Measurements from ENCODE around the gene ZNF688.

Gene ZNF688

DNA sequence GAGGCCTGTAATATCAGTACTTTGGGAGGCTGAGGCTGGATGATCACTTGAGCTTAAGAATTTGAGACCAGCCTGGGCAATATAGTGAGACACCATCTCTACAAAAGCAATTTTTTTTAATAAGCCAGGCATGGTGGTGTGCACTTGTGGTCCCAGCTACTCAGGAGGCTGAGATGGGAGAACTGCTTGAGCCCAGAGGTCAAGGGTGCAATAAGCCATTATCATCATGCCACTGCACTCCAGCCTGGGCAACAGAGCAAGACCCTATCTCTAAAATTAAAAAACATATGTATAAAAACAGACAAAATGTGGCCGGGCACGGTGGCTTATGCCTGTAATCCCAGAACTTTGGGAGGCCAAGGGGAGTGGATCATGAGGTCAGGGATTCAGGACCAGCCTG, 17.1 kb upstream of the ZNF688 start:
- in situ Hi-C loops (cut with MboI; ENCODE audit: low sequenced_read_pairs): no loop called here

DNA sequence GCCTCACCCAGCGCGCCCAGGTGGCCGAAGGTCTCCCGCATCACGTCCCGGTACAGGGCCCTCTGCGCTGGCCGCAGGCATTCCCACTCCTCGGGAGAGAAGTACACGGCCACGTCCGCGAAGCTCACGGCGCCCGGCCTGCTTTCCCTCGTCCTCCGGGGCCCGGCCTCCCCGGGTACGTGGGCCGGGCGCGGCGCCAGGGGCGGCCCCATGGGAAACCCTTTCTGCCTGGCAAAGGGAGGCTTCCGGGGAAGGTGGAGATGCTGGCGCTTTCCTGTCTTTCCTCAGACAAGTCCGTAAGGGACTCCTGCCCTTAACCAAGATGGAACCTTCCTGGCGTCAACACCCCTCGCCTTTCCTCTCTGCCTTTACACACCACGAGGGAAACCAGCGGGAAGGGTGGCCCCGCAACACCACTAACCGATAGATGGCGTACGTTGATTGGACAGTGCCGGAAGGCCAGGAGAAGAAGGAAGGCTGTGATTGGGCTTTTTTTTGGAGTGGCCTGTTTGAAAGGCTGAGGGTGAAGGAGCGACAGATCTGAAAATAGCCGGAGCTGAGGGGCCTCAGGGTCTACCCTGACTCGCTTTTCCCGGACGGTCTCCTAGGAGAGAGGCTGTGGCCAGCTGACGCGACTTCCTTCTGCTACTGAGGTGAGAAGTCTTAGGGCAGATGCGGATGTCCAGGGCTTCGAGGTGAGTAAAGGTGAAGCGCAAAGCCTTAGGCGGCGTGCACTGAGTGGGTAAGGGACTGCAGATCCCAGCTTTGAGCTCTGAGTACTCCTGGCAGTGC, 14.1 kb upstream of the ZNF688 start, which contains the start of gene ZNF785:
Gene ZNF785, minus strand, starts transcription at position 298 of the 792 bp plus-strand sequence. Its CDS starts 86 bp downstream, at position 212.
- in situ Hi-C loops (cut with MboI; ENCODE audit: low sequenced_read_pairs): no loop called here

DNA sequence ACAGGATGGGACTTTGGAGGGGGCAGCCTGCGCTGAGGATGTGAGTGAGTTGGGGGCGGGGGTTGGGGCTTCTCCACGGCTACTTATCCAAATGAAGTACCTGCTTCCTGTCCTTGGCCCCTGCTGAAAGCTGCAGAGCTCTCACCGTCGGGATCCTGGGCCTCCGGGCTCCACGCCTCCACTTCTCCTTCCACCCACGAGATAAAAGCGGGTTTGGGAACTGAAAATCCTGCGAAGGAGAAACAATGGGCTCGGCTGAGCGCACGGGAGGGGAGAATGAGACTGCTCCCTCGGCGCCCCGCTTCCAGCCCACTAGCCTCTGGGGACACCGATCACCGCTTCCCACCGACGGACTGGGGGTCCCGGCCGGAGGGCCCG, 13.5 kb upstream of the ZNF688 start:
- in situ Hi-C loops (cut with MboI; ENCODE audit: low sequenced_read_pairs): no loop called here

DNA sequence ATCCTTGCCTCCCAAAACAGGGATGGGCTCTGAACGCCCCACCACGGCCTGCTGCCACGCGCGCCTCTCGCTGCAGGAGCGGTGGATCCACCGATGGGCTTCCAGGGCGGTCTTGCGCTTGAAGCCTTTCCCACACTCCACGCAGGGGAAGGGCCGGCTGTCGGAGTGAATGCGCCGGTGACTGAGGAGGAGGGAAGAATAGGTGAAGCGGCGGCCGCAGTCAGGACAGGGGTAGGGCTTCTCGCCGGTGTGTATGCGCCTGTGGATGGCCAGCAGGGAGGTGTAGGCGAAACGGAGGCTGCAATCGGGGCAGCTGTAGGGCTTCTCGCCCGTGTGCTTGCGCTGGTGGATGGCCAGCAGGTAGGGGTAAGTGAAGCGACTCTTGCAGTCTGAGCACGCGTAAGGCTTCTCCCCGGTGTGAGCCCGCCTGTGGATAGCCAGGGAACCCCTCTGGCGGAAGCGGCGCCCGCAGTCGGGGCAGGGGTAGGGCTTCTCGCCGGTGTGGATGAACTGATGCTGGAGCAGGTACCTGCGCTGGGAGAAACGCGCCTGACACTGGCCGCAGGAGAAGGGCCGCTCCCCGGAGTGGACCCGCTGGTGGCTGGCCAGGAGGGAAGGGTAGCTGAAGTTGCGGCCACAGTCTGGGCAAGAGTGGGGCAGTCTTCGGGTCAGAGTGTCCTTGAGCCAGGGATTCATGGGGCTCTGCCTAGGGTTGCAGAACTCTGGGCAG, 11.3 kb upstream of the ZNF688 start:
- in situ Hi-C loops (cut with MboI; ENCODE audit: low sequenced_read_pairs): no loop called here

DNA sequence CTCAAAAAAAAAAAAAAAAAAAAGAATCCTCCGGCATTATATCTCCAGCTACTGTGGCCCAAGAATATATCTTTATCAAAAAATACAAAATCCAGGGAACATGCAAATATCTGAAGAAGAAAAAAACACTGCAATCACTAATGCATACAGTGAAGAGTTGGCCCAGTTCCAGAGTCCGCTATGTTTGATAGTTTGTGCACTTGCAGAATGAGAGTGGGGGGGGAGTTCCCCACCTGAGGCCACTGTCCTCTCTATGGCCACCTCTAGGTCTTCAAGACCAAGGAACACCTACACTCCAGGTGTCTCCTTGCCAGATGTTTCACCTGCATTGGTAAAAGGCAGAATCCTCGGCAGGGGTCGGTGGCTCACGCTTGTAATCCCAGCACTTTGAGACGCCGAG, 9.9 kb upstream of the ZNF688 start:
- in situ Hi-C loops (cut with MboI; ENCODE audit: low sequenced_read_pairs): no loop called here

DNA sequence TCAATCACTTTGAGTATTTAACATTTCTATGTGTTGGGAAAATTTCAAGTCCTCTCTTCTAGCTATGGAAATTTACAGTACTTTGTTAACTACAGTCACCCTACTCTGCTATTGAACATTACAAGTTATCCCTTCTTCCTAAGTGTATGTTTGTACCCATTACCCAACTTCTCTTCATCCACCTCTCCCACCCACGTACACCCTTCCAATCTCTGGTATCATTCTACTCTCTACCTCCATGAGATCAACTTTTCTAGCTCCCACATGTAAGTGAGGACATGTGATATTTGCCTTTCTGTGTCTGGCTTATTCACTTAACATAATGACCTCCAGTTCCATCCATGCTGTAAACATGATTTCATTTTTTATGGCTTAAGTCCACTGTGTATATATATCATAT, 3.2 kb upstream of the ZNF688 start:
- in situ Hi-C loops (cut with MboI; ENCODE audit: low sequenced_read_pairs): no loop called here

DNA sequence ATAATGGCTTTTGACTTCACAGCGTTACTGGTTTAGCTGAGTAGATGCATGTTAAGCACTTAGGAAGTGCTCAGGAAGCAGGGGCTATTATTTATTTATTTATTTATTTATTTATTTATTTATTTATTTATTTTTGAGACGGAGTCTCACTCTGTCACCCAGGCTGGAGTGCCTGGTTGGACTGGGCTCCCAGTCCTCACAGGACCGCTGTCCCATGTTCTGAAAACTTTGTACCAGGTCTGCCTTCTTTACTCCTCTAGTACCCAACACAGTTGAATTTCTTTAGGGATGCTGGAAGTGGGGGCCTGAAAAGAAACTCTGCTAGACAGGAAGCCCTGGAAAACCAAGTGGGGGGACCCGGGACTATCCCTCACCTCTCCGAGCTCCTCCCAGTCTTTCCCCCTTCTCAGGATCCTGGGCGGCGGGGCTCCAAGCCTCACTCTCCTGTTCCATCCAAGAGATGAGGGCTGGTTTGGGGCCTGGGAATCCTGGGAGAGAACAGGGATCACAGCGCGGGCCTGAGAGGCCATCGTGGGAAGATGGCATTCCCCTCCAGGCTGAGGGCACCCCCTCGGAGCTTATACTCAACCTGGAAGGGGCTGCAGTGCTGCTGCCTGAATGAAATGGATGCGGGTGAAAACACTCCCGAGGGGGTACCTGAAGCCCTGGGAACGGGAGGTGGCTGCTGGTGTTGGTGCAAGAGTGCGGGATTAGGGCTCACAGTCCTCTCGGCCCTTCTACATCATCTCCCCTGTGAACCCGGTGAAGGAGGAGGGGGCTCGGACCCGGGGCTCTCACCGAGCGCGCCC, 674 bp downstream of the ZNF688 start:
- in situ Hi-C loops (cut with MboI; ENCODE audit: low sequenced_read_pairs): no loop called here

DNA sequence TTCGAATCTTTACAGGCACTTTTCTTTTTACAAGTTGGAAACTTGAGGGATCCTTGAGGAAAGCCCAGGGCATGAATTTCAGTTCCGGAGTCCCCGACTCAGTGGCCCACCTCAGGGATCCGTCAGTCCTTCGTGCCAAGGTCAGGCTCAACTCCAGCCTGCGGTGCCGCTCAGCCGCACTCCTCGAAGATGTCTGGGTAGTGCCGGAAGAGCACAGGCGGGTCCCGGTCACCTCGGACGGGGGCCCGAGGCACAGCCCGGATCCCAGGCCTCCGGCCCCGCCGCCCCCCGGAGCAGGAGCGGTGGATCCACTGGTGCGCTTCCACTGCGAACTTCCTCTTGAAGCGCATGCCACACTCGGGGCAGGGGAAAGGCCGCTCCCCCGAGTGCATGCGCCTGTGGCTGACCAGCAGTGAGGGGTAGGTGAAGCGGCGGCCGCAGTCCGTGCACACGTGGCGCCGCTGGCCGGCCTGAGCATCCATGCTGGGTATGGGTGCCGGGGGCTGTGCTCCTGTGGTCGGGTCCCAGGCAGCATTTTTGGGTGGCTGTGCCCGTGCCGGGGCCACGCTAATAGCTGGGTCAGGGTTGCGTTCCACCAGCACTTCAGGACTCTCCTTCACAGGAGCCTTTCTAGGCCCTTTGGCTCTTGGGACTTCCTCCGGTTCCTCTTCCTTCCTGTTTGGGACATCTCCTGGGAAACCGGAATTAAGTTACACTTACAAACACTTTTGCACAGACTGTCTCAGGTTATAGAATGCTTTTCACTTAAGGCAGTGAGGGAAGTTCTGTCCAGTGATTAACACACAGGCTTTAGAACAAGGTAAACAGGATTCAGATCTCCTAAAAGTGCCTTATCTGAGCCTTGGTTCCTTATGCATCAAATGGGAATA, 1.5 kb downstream of the ZNF688 start:
- in situ Hi-C loops (cut with MboI; ENCODE audit: low sequenced_read_pairs): no loop called here

DNA sequence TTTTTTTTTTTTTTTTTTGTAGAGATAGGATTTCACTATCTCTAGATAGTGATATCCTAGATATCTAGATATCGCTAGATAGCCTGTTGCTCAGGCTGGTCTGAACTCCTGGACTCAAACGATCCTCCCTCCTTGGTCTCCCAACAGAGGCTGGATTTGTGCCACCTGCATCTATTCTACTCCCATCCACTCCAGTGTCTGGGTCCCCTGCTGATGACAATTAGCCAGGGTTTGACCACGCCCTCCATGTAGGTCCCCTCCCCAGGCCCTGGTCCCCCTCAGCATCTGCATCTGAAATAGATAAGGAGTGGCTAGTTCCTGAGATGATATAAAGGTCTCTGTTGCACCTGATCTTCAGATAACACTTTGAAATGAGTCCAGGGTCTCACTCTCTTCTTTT, 2.2 kb downstream of the ZNF688 start:
- in situ Hi-C loops (cut with MboI; ENCODE audit: low sequenced_read_pairs): no loop called here

DNA sequence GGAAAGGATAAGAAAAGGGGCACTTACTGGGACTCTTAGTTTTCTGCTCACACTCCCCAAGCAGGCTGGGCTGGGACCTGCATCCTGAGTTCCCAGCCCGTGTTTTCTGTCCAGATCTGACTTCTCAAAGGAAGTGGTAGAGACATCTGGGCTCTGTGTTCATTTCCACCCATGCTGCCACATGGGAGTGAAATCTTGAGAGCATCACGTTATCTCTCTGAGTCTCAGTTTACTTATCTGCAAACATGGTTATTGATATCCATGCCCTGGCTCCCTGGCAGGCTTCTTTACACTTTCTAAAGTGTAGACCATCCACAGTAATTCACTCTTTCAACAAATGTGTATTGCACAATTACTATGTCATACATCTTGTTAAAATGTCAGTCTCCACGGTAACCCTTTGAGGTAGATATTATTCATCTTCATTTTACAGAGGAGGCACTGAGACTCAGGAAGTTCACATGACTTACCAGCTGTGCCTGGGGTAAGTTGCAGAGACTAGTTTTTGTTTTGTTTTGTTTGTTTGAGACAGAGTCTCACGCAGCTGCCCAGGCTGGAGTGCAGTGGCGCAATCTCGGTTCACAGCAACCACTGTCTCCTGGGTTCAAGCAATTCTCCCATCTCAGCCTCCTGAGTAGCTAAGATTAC, 3.4 kb downstream of the ZNF688 start:
- in situ Hi-C loops (cut with MboI; ENCODE audit: low sequenced_read_pairs): no loop called here

DNA sequence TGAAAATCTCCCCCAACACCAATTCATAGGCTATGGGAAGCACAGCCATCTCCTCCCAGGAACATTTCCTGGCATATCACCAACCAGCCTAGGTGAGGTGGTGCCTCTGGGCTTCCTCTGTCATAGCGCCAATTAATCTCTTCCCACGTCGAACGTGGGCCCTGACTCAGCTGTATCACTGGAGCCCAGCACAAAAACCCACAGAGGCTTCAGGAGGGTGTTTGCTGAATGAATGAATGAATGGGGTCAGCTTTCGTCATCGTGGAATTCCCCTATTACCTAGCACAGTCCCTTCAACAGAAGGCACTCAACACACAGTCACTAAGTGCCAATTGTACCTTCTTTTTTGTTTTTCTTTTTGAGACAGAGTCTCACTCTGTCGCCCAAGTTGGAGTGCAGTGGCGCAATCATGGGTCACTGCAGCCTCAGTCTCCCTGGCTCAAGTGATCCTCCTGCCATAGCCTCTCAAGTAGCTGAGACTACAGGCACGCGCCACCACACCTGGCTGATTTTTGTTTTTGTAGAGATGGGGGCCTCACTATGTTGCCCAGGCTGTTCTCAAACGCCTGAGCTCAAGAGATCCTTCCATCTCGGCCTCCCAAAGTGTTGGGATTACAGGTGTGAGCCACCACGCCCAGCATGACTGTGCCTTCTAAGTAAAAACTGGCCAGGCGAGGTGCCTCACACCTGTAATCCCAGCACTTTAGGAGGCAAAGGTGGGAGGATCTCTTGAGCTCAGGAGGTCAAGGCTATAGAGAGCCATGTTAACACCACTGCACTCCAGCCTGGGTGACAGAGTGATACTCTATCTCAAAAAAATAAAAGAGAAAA, 4.1 kb downstream of the ZNF688 start:
- in situ Hi-C loops (cut with MboI; ENCODE audit: low sequenced_read_pairs): no loop called here

DNA sequence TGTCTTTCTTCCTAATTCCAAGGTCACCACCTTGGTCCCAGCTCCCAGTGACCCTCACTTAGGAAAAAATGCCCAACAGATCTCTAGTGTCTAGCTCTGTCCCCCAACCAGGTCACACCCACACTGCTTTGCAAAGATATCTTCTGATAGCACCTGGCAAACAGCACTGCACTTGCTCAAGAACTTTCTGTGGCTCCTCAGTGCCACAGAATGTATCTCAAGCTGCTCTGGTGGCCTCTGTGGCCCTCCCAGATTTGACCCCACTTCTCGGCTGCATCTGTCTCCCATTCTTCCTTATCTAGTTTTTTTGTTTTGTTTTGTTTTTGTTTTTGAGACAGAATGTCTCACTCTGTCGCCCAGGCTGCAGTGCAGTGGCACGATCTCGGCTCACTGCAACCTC, 5.0 kb downstream of the ZNF688 start:
- in situ Hi-C loops (cut with MboI; ENCODE audit: low sequenced_read_pairs): no loop called here

DNA sequence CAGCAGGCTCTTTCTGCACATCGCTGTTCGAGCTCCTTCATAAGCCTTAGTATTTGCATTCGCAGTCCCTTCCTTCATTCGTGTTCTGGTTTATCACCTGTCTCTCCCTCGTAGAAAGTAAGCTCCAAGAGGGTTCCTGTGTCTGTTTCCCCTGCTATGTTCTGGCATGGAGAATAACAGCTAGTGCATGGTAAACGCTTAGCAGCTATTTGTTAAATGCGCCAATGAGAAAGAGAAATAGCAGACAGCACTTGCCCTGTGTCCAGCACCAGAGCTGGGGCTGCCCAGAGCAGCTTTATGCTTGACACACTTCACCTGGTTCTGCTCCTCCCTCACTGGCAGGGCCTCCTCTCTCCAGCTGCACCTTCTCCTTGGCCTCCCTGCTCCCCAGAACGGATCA, 5.5 kb downstream of the ZNF688 start:
- in situ Hi-C loops (cut with MboI; ENCODE audit: low sequenced_read_pairs): no loop called here

DNA sequence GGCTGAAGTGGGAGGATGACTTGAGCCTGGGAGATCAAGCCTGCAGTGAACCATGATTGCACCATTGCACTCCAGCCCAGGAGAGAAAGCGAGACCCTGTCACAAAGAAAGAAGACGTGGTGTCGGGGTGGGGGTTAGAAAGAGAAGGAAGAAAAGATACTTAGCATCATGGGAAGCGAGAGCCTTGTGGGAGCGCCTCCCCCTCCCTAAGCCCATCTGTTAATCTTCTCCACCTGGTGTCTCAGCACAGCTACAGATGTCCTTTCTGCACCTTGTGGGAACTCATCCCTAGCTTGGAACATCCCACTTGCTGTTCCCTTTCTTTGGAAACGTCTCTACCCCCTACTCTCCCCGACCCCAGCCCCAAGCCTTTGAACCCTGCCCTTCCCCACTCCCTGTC, 6.0 kb downstream of the ZNF688 start:
- in situ Hi-C loops (cut with MboI; ENCODE audit: low sequenced_read_pairs): no loop called here

DNA sequence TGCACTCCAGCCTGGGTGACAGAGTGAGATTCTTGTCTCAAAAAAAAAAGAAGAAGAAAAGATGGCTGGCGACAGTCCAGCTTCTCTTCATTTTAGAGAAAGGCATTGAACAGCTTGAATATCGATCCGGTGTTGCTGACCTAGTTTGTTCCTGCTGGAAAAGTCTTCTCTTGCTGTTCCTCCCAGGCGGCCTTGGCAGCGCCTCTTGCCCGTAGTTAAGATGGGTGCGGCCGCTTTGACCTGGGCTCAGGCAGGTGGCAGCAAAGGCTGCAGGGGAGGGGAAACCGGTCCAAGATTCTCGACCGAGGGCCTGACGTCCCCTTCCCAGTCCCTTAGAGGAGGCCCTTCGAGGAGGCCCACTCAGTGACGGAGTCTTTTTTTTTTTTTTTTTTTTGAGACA, 9.5 kb downstream of the ZNF688 start:
- in situ Hi-C loops (cut with MboI; ENCODE audit: low sequenced_read_pairs): no loop called here

DNA sequence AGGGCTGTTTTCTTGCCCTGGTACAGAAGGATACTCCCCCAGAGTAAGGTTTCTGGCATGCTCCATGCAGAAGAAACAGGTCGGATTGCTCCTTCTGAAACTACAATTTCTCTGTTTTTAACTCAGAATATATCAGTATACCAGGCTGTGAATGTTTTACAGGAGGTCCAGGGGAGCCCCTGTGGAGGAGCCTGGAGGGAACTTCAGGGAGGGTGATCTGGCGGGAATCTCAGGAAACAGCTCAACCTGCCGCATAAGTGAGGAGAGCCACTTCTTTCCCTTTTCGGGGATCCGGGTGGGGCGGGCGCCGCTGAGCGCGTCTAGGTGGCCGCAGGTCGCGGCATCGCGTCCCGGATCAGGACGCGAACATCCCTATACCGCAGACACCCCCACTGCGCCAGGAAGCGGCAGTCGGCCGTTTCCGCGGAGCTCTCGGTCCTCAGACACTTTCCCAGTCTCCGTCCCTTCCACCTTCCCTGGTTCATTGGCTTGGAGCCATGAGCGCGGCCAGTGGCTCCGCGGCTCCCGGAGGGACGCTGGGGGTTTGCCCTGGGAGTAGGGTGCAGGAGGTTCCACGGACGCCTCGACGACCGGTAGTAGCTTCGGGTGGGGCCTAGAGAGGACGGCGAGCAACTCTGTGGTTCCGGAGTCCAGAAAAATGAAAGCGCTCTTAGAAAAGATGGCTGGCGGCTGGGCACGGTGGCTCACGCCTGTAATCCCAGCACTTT, 10.3 kb downstream of the ZNF688 start:
- in situ Hi-C loops (cut with MboI; ENCODE audit: low sequenced_read_pairs): no loop called here

DNA sequence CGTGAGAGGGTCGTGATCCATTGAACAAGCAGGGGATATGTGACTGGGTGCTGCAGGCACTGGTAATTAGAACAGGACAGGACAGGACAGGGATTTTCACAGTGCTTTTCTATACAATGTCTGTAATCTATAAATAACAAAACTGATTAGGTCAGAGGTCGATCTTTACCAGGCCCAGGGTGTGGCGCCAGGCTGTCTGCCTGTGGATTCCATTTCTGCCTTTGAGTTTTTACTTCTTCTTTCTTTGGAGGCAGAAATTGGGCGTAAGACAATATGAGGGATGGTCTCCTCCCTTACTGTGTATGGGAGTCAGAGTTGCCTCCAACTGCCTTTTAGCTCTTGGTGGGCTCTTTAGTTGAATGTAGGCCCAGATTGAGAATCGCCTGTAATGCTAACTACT, 11.8 kb downstream of the ZNF688 start:
- in situ Hi-C loops (cut with MboI; ENCODE audit: low sequenced_read_pairs): no loop called here

DNA sequence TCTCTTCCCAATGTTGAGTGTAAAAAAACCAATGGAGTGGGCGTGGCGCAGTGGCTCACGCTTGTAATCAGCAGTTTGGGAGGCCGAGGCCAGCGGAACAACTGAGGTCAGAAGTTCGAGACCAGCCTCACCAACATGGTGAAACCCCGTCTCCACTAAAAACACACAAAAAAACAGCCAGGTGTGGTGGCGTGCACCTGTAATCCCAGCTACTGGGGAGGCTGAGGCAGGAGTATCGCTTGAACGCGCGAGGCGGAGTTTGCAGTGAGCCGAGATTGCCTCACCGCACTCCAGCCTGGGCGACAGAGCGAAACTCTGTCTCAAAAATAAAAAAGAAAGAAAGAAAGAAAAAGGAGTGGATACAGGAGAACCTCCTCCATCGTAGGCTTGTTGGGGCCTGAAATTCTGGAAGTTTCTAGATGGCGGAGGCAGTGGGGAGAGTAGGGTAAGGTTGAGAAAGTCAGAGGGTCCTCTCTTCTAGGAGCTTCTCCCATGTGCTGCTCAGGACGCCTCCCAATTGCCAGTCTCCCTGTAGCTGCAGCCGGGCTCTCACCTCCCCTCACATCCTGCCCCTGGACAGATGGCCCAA, 12.6 kb downstream of the ZNF688 start:
- in situ Hi-C loops (cut with MboI; ENCODE audit: low sequenced_read_pairs): no loop called here
